Right hindlimb (tissue), 1 donor: Measurements from ENCODE around the gene NPAS4.
"Not testable (repeated sequence)": the region's sequence is repeated elsewhere in the genome, so short reads cannot be mapped to it uniquely, and the experiment has no call there.

ENCODE experiments used
- DNase-seq: peaks from one replicate; pipeline ENCODE4 v3.0.0-alpha.2; 2018

NPAS4 gene

GRCh38 chr11:66457826-66458225 is 37.0 kb downstream of the NPAS4 start:
- no peak for DNase-seq

- no peak for DNase-seq
Observed at GRCh38 chr11:66459138-66459778, 38.4 kb downstream of the NPAS4 start.

- DNase-seq = no peak
Observed at GRCh38 chr11:66462010-66462409, 41.2 kb downstream of the NPAS4 start.

- DNase-seq = no peak
Observed at GRCh38 chr11:66462911-66463310, 42.1 kb downstream of the NPAS4 start.

- not testable (repeated sequence) for DNase-seq
Observed at GRCh38 chr11:66464116-66464515, 43.3 kb downstream of the NPAS4 start.

GRCh38 chr11:66464916-66465315 is 44.1 kb downstream of the NPAS4 start:
- DNase-seq = no peak

- DNase-seq = no peak
Observed at GRCh38 chr11:66465373-66466224, 44.8 kb downstream of the NPAS4 start.

- peak; percentile 96 for DNase-seq
Observed at GRCh38 chr11:66466225-66467033, 45.6 kb downstream of the NPAS4 start, which contains the start of gene PELI3. Gene PELI3, plus strand, starts transcription at chr11:66466905. Its CDS starts 1,224 bp downstream, at chr11:66468129.

- peak; percentile 53 for DNase-seq
Observed at GRCh38 chr11:66467034-66467659, 46.3 kb downstream of the NPAS4 start.

GRCh38 chr11:66467756-66468155 is 46.9 kb downstream of the NPAS4 start:
- no peak for DNase-seq

- no peak for DNase-seq
Observed at GRCh38 chr11:66468691-66469090, 47.9 kb downstream of the NPAS4 start.

GRCh38 chr11:66469441-66469840 is 48.6 kb downstream of the NPAS4 start:
- DNase-seq = no peak

- no peak for DNase-seq
Observed at GRCh38 chr11:66470015-66470414, 49.2 kb downstream of the NPAS4 start.

GRCh38 chr11:66471142-66471541 is 50.3 kb downstream of the NPAS4 start:
- DNase-seq = no peak

GRCh38 chr11:66472054-66472453 is 51.2 kb downstream of the NPAS4 start:
- DNase-seq = no peak

GRCh38 chr11:66473167-66473566 is 52.3 kb downstream of the NPAS4 start:
- no peak for DNase-seq

GRCh38 chr11:66473608-66474515 is 53.0 kb downstream of the NPAS4 start:
- no peak for DNase-seq

- no peak for DNase-seq
Observed at GRCh38 chr11:66475349-66476172, 54.7 kb downstream of the NPAS4 start.
